T-helper 1 cell treated with Interleukin-12 subunit alpha and Interleukin-12 subunit beta and Interleukin-4 antibody, amounts not matched to agents 30 μg/mL and 1 μg/mL, for 36 hours (primary cell): Measurements from ENCODE around the gene DAPP1.
A peak's percentile ranks its signal among the peaks of the same experiment; 100 is the strongest.

Experiments
- H3K27ac Mint-ChIP-seq: one replicate; pipeline ENCODE4 v1.8.0; 2021; ENCODE audit warnings: mild to moderate bottlenecking, mixed read lengths
- H3K27me3 Mint-ChIP-seq: one replicate; pipeline ENCODE4 v1.8.0; 2021; ENCODE audit warnings: low read depth, mixed read lengths
- H3K36me3 Mint-ChIP-seq: one replicate; pipeline ENCODE4 v1.8.0; 2021; ENCODE audit warnings: low read depth, mixed read lengths
- H3K4me1 Mint-ChIP-seq: one replicate; pipeline ENCODE4 v1.8.0; 2021; ENCODE audit warnings: low read depth, mixed read lengths
- H3K4me3 Mint-ChIP-seq: one replicate; pipeline ENCODE4 v1.8.0; 2021; ENCODE audit warnings: mild to moderate bottlenecking, moderate library complexity, mixed read lengths
- H3K9me3 Mint-ChIP-seq: one replicate; pipeline ENCODE4 v1.8.0; 2021; ENCODE audit warnings: mixed read lengths

The DAPP1 gene

DNA sequence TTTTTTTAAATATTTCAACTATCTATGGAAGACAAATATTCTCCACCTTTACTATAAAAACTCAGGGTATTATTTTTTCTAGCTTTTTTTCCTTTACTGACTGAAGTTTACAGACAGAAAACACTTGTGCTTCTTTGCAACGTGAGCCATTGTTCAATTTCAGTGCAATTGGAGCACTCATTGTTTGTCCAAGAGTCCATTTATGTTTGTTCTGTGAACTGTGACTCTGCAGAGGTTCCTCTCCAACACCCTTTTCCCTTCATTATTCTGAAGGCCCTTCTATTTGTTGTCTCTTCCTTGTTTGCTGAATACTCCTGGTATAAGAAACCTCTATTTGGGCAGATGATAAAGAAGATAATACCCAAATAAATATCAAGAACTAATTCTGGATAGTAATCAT lies 37.4 kb downstream of the DAPP1 start:
- H3K27ac Mint-ChIP-seq: no peak overlapping the region
- H3K36me3 Mint-ChIP-seq: peaks cover 53% of the 10 kb centered on the region
- peaks cover 66% of the 10 kb centered on the region for H3K4me1 Mint-ChIP-seq
- no peak overlapping the region for H3K4me3 Mint-ChIP-seq
- H3K9me3 Mint-ChIP-seq: no peaks in the 10 kb centered on the region
- H3K27me3 Mint-ChIP-seq: no peaks in the 10 kb centered on the region

GRCh38 chr4:99855678-99856077 lies 39.1 kb downstream of the DAPP1 start:
- Mint-ChIP-seq H3K4me3 (peak overlapping the region; percentile 43), H3K27me3 (no peaks in the 10 kb centered on the region), H3K27ac (peak overlapping the region; percentile 92), H3K4me1 (peaks cover 64% of the 10 kb centered on the region), H3K36me3 (peaks cover 56% of the 10 kb centered on the region), H3K9me3 (no peaks in the 10 kb centered on the region)

GRCh38 chr4:99856166-99856565 lies 39.5 kb downstream of the DAPP1 start:
- H3K9me3 Mint-ChIP-seq: no peaks in the 10 kb centered on the region
- H3K27ac Mint-ChIP-seq: peak overlapping the region; percentile 94
- H3K4me1 Mint-ChIP-seq: peaks cover 61% of the 10 kb centered on the region
- H3K27me3 Mint-ChIP-seq: no peaks in the 10 kb centered on the region
- H3K4me3 Mint-ChIP-seq: peak overlapping the region; percentile 65
- peaks cover 54% of the 10 kb centered on the region for H3K36me3 Mint-ChIP-seq

DNA sequence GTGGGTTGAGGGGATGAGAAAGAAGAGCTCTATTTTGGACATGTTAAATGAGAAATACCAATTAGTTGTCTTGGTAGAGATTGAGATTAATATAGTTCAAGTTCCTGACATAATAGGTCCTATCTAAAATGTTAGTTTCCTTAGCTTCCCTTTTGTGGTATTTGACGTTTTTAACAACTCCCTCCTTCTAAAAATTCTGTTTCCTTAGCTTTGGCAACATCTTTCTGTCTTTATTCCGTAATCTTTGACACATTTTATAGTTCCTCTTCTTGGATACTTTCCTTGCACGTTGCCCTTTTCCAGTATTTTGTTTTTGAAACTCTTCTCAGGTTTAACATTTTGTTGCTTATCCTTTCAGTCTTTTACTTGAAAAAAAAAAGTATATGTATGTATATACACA lies 40.7 kb downstream of the DAPP1 start:
- H3K36me3 Mint-ChIP-seq: peaks cover 58% of the 10 kb centered on the region
- H3K27me3 Mint-ChIP-seq: no peaks in the 10 kb centered on the region
- no peaks in the 10 kb centered on the region for H3K9me3 Mint-ChIP-seq
- peaks cover 59% of the 10 kb centered on the region for H3K4me1 Mint-ChIP-seq
- H3K4me3 Mint-ChIP-seq: no peak overlapping the region
- H3K27ac Mint-ChIP-seq: peak overlapping the region; percentile 94

GRCh38 chr4:99859618-99860017 lies 43.0 kb downstream of the DAPP1 start:
- Mint-ChIP-seq H3K36me3 (peaks cover 40% of the 10 kb centered on the region), H3K27ac (peak overlapping the region; percentile 56), H3K9me3 (no peaks in the 10 kb centered on the region), H3K4me3 (no peak overlapping the region), H3K4me1 (peaks cover 46% of the 10 kb centered on the region), H3K27me3 (no peaks in the 10 kb centered on the region)

DNA sequence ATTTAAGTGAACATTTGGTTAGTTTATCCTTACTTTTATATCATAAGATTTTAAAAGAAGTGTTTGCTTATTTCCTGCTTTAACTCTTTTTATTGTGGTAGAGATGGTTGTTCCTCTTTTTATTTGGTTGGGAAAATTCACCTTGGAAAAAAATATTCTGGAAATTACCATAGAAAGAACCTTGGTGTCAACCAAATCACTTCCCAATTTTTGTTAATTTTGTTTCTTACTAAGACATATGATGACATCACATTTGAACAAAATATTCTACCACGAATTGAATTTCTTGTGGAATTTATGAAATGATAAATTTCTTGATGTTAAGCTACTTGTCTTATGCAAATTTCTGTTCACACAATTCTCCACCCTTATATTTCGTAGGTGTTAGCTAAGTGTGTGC lies 43.9 kb downstream of the DAPP1 start:
- Mint-ChIP-seq H3K4me1 (peaks cover 37% of the 10 kb centered on the region), H3K27me3 (no peaks in the 10 kb centered on the region), H3K9me3 (no peaks in the 10 kb centered on the region), H3K36me3 (peaks cover 39% of the 10 kb centered on the region), H3K4me3 (no peak overlapping the region), H3K27ac (no peak overlapping the region)

- Mint-ChIP-seq H3K36me3 (peaks cover 42% of the 10 kb centered on the region), H3K9me3 (no peaks in the 10 kb centered on the region), H3K4me3 (no peak overlapping the region), H3K4me1 (peaks cover 31% of the 10 kb centered on the region), H3K27ac (peak overlapping the region; percentile 68), H3K27me3 (no peaks in the 10 kb centered on the region)
Observed at GRCh38 chr4:99861120-99861905, 44.7 kb downstream of the DAPP1 start.

DNA sequence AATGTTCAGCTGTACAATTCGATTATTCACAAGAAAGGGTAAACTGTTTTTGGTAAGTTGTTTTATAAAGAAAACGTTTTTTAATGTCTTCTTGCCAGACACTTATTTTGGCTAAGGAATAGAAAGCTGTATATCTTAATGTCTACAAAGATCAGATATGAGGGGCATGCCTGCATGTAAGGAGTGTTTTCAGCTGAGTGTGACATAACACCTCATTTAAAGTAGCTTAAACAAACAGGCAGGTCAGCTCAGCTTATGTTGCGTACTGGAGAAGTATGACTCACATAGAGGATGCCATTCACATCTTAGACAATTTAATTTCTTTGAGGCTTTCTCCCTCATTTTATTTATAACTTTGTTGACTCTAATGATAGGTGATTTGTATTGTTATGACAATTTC lies 47.2 kb downstream of the DAPP1 start:
- Mint-ChIP-seq H3K4me3 (no peak overlapping the region), H3K27me3 (no peaks in the 10 kb centered on the region), H3K9me3 (no peaks in the 10 kb centered on the region), H3K36me3 (peaks cover 44% of the 10 kb centered on the region), H3K27ac (no peak overlapping the region), H3K4me1 (peaks cover 20% of the 10 kb centered on the region)

DNA sequence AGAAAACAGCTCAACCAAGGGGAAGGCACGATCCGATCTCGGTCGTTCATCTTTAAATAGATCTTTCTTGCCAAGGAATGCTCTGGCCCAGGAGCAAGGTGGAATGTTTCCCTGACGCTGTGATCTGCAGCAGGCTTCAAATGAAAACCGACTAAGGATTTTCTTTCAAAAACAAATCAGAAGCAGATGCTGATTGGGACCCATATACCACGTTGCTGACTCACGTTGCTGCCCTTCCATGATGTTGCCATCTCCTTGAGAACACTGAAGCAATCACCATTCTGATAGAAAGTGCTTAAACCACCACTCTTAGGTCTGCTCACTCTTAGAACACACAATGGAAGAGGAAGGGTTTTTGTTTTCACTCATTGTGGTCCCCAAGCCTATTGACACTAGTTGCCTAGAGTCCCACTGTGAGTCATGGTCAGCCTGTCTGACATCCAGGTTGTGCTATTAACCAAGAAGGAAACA lies 51.5 kb downstream of the DAPP1 start:
- Mint-ChIP-seq H3K27me3 (no peaks in the 10 kb centered on the region), H3K4me1 (peaks cover 7% of the 10 kb centered on the region), H3K36me3 (peaks cover 43% of the 10 kb centered on the region), H3K9me3 (no peaks in the 10 kb centered on the region), H3K27ac (peak overlapping the region; percentile 50), H3K4me3 (no peak overlapping the region)

DNA sequence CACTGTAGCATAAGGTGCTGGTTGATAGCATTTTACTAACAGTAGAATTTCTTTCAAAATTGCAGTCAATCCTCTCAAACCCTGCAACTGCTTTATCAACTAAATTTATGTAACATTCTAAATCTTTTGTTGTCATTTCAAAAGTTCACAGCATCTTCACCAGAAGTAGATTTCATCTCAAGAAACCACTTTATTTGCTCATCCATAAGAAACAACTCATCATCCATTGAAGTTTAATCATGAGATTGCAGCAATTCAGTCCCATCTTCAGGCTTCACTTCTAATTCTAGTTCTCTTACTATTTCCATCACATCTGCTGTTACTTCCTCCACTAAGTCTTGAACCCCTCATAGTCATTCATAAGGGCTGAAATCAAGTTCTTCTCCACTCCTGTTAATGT lies 55.9 kb downstream of the DAPP1 start:
- no peaks in the 10 kb centered on the region for H3K27me3 Mint-ChIP-seq
- peaks cover 5% of the 10 kb centered on the region for H3K4me1 Mint-ChIP-seq
- no peak overlapping the region for H3K27ac Mint-ChIP-seq
- no peak overlapping the region for H3K4me3 Mint-ChIP-seq
- H3K9me3 Mint-ChIP-seq: no peaks in the 10 kb centered on the region
- peaks cover 36% of the 10 kb centered on the region for H3K36me3 Mint-ChIP-seq

DNA sequence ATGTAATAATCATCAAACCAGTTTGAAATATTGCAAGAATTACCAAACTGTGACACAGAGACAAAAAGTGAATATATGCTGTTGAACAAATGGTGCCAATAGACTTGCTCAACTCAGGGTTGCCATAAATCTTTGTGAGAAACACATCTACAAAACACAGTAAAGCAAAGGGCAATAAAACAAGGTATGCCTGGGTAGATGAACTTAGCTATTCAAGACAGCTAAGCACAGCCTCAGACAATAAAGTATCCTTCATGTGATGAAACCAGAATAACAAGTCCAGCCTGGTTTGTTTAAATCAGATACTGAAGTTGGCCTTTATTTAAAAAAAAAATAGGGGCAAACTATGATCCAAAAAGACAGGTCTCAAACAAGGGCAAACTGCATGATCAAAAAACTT lies 58.4 kb downstream of the DAPP1 start:
- Mint-ChIP-seq H3K4me1 (peaks cover 3% of the 10 kb centered on the region), H3K36me3 (peaks cover 34% of the 10 kb centered on the region), H3K9me3 (no peaks in the 10 kb centered on the region), H3K4me3 (no peak overlapping the region), H3K27me3 (no peaks in the 10 kb centered on the region), H3K27ac (no peak overlapping the region)

DNA sequence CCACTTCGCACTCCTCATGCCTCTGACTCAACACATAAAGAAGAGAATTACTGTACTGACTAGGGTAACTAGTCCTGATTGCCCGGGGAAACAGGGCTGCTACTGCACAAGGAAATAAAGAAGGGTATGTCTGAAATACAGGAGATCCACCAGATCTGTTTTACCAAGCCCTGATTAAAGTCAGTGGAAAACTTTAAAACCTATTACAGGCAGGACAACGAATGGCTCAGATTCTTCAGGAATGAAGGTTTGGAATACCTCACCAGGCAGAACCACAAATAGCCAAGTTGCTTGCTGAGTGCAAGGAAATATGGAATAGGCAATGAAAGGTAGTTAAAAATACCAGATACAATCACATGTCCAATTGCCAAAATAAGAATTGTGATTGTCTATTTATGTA lies 60.3 kb downstream of the DAPP1 start:
- no peaks in the 10 kb centered on the region for H3K9me3 Mint-ChIP-seq
- no peaks in the 10 kb centered on the region for H3K27me3 Mint-ChIP-seq
- H3K4me1 Mint-ChIP-seq: peaks cover 1% of the 10 kb centered on the region
- H3K4me3 Mint-ChIP-seq: no peak overlapping the region
- peaks cover 34% of the 10 kb centered on the region for H3K36me3 Mint-ChIP-seq
- no peak overlapping the region for H3K27ac Mint-ChIP-seq

DNA sequence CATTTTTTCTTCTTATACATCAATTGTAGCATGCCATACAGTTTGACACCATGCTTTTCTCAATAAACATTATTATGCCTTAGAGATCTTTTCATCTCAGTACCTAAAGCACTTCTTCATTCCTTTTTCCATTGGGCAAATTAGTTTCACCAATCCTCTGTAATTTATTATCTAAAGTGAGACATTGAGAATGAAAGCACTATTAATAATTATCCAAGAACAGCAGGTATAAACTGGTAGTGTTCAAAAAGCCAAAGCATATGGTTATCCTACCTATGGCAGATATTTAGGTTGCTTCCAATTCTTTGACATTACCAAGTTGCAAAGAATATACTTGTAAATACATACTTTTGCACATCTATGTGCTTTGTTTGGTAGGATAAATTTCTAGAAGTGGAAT lies 62.0 kb downstream of the DAPP1 start:
- no peaks in the 10 kb centered on the region for H3K27me3 Mint-ChIP-seq

GRCh38 chr4:99879458-99879857 lies 62.8 kb downstream of the DAPP1 start:
- H3K9me3 Mint-ChIP-seq: no peaks in the 10 kb centered on the region

More for the DNA sequence above, 62.0 kb downstream of the DAPP1 start:
- H3K36me3 Mint-ChIP-seq: peaks cover 28% of the 10 kb centered on the region
- H3K9me3 Mint-ChIP-seq: no peaks in the 10 kb centered on the region
- no peak overlapping the region for H3K4me3 Mint-ChIP-seq
- no peak overlapping the region for H3K27ac Mint-ChIP-seq
- peaks cover 1% of the 10 kb centered on the region for H3K4me1 Mint-ChIP-seq

GRCh38 chr4:99885063-99885664 lies 68.5 kb downstream of the DAPP1 start:
- H3K27me3 Mint-ChIP-seq: no peaks in the 10 kb centered on the region
- H3K4me3 Mint-ChIP-seq: no peak overlapping the region
- no peaks in the 10 kb centered on the region for H3K9me3 Mint-ChIP-seq
- H3K27ac Mint-ChIP-seq: no peak overlapping the region
- H3K36me3 Mint-ChIP-seq: peaks cover 12% of the 10 kb centered on the region
- peaks cover 2% of the 10 kb centered on the region for H3K4me1 Mint-ChIP-seq

More at GRCh38 chr4:99879458-99879857, 62.8 kb downstream of the DAPP1 start:
- Mint-ChIP-seq H3K27me3 (no peaks in the 10 kb centered on the region), H3K4me1 (peaks cover 1% of the 10 kb centered on the region), H3K27ac (no peak overlapping the region), H3K4me3 (no peak overlapping the region), H3K36me3 (peaks cover 24% of the 10 kb centered on the region)
